CD4-positive, alpha-beta T cell treated with Interleukin-15 for 4 hours (primary cell): ENCODE results near the gene ELMO3.

Experiments used
- DNase-seq: peaks from one replicate; pipeline ENCODE4 v3.0.0-alpha.2; 2020; ENCODE audit warnings: low spot score

The ELMO3 gene

DNA sequence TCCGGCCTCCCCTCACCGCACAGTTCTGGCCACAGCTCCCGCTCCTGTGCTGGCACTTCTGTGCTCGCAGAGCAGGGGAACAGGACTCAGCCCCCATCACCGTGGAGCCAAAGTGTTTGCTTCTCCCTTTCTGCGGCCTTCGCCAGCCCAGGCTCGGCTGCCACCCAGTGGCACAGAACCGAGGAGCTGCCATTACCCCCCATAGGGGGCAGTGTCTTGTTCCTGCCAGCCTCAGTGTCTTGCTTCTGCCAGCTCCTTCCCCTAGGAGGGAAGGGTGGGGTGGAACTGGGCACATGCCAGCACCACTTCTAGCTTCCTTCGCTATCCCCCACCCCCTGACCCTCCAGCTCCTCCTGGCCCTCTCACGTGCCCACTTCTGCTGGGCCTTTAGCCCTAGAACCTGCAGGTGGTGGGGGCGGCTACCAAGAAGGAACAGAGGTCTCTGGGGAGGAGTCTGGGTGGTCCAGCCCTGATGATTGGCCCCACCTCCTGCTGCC is 645 bp upstream of the ELMO3 start:
- peak; percentile 12 for DNase-seq

DNA sequence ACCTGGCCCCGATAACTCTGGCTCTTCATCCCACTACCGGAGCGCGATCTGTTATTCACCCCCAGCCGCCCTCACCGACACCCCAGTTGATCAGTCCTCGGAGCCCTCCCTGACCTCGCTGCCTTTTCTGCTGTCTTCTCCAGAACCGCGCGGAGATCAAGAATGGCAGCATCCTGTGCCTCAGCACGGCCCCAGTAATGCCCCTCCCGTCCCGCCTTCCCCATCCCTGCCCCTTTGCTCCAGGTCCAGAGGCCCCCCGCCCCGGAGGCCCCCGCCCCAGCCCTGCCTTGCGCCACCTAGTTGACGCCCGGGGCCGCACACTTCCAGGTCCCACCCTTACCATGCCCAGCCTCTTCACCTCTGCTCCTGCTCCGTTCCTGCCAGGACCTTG is 872 bp downstream of the ELMO3 start:
- no peak for DNase-seq

DNA sequence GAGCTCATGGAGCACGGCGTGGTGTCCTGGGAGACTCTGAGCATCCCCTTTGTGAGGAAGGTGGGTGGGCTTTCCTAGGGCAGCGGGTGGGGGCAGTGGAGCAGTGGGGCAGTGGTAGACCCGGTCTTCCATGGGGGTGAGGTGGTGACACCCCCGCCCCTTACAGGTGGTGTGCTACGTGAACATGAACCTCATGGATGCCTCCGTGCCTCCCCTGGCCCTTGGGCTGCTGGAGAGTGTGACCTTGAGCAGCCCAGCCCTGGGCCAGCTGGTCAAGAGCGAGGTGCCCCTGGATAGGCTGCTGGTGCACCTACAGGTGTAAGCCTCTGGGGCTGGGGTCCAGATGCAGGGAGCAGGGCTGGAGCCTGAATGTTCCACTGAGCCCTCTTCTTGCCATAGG is 1.6 kb downstream of the ELMO3 start:
- DNase-seq = no peak

DNA sequence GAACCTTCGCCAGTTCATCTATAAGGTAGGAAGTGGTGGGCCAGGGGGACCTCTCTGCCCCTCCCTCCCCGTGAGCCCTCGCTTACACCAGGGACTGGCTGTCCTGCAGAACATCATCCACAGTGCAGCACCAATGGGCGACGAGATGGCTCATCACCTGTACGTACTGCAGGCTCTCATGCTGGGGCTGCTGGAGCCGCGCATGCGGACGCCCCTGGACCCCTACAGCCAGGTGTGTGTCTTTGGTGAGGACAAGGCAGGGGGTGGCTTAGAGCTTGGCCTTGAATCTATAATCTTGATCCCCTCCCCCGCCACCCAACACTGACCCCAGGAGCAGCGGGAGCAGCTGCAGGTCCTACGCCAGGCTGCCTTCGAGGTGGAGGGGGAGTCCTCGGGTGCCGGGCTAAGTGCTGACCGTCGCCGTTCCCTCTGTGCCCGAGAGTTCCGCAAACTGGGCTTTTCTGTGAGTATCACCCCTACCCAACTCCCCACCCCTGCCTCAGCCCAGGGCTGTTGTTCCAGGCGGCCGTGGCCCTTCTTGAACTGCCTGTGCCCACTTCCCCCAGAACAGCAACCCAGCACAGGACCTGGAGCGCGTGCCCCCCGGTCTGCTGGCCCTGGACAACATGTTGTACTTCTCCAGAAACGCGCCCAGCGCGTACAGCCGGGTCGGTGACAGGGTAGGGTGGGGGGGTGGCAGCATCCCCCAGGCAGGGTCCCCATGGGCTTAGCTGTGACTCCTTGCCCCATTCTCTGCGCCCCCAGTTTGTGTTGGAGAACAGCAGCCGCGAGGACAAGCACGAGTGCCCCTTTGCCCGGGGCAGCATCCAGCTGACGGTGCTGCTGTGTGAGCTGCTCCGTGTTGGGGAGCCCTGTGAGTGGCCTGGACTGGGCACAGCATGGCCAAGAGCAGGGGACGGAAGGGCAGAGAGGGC is 2.7 kb downstream of the ELMO3 start:
- no peak for DNase-seq

DNA sequence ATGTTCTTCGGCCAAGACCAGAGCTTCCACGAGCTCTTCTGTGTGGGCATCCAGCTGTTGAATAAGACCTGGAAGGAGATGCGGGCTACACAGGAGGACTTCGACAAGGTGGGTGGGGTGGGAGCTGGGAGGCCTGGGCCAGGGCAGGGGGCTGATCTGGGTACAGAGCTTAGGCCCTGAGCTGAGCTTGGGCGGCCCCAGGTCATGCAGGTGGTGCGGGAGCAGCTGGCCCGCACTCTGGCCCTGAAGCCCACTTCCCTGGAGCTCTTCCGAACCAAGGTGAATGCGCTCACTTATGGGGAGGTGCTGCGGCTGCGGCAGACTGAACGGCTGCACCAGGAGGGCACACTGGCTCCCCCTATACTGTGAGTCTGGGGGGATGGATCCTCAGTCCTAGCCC is 3.5 kb downstream of the ELMO3 start:
- no peak for DNase-seq

DNA sequence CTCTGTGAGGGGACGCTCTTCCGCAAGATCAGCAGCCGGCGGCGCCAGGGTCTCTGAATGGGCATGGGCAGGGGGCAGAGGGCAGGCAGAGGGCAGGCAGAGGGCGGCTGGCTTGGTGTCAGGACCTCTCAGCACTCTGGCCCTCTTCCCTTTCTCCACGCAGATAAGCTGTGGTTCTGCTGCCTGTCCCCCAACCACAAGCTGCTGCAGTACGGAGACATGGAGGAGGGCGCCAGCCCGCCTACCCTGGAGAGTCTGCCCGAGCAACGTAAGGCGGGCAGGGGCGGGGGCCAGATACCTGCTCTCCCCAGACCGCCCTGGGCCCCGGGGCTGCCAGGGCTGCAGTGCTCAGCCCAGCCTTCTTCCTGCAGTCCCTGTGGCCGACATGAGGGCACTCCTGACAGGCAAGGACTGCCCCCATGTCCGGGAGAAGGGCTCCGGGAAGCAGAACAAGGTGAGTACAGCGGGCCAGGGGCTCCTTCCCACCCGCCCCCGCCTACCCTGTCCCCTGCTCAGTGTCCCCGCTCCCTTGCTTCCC is 4.1 kb downstream of the ELMO3 start:
- no peak for DNase-seq

DNA sequence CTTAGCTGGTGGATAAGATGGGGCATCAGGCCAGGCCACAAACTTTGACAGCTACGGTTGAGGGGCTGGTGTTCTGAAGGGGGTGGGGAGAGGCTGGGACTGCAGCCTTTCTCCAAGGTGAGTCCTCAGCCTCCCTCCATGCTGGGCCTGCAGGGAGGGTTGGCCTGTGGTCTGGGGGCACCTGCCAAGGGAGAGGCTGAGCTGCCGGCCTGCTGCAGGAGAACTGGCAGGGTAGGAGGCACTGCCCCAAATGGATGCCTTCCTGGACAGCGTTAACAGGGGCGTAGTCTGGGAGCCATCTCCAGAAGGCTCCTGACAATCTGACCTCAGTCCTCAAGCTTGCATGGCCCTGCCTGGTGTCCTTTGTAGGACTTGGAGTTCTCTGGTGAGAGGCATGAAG is 5.1 kb downstream of the ELMO3 start:
- DNase-seq = no peak

DNA sequence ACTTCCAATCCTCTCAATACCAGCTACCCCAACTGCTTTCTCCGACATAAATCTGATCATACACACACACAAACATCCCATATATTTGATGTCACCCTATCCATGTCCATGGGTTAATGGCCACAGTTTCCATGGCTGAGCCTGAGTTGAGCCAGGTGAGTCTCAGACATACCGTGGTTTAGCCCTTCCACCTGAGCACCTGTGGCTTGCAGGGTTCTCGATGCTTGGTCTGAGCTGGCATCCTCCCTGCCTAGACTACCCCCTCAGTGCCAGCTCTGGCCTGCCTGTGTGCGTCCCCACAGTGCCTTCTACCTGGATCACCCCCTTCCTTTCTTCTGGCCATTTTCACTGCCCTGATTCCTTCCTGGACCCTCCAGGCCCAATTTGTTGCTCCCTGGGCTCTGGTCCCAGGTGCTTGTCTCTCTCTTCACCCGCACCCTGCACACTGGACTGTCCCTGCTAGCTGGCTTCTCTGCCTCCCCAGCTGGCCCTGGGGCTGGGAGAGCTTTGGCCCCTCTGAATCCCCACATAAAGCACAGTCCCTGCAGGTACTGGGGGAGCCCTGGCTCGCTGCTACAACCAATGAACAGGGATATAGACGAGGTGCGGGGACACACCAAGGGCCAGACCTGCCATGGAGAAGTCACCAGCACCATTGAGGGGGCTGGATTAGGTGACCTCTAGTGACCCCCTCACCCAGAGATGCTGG is 7.4 kb downstream of the ELMO3 start:
- no peak for DNase-seq

DNA sequence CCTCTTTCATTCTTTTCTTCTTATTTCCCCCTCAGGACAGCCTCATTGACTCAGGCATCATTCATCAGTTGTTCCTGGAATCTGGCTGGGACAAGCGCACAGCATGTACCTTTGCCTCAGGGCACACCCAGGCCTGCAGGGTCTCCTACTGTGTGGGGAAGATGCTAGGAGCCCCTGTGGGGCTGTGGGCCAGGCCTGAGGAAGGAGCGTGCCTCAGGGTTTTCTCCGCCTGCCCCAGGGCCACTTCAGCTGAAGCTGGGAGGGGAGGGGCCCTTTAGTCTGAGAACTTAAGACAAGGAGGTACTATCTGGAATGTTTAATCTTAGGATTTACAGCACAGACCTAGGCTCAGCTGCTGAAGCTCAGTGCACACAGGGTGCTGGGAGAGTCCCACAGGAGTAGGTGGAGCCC is 7.9 kb downstream of the ELMO3 start:
- DNase-seq = no peak

DNA sequence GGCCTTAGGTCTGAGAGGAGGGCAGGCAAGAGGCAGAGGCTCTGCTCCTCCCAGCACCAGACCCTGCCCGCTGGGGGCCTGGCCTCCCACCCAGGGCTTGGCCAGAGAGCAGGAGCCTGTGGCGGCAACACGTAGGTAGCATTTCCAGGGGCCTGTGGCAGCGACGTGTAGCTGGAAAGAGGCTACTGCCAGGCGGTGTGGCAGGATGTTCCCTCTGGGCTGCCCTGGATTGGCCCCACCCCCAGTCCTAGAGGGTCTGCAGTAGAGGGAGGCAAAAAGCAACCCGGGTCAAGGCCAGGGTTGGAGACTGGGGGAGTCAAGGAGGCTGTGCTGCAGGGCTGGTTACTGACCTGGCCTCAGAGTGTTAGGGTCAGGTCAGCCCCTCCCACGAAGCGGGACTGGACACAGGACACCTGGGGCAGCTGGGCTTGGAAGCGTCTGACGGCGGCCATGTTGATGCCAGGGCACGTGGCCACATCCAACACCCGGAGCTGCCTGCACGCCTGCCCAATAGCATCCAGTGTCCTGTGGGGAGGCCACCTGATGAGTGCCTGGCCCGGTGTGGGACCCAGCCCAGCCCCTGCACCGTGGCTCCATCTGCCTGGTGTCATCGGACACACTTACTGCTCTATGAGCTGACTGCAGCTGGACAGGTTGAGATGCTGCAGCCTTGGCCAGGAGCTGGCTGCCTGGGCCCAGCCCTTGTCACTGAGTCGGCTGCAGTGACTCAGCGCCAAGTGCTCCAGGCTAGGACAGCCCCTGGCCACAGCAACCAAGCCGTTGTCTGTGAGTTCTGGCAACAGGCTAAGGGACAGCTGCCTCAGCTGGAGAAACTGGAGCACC is 8.5 kb downstream of the ELMO3 start:
- DNase-seq = no peak

DNA sequence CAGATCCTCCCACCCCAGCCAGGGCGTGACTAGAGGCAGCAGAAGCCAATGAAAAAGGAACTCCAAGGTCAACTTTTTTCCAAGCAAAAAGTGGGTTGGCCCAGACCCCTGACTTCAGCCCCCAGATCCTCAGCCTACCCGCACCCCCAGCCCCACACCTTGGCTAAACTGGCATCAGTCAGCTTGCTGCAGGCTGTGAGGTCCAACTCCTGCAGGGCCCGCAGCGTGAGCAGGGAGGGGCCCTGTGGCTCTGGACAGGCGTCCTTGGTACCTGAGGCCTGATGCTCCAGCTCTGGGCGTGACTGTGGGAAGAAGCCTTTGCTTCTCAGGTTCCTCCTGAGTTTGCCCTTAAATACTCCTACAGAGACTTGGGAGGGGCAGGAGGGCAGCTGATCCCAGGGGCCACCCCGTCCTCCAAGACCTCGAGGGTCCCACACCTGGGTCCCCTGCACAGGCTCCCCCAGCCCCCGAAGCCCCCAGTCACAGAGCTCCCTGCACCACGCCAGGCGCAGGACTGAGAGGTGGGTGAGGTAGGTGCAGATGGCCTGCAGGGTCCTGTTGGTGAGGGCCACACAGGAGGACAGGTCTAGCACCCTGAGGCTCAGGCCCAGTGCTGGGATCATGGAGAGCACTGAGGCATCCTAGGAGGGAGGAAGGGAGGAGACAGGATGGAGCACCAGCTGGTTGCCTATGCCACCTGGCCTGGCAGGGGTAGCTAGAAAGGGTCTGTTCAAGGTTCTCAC is 9.4 kb downstream of the ELMO3 start:
- DNase-seq = no peak

DNA sequence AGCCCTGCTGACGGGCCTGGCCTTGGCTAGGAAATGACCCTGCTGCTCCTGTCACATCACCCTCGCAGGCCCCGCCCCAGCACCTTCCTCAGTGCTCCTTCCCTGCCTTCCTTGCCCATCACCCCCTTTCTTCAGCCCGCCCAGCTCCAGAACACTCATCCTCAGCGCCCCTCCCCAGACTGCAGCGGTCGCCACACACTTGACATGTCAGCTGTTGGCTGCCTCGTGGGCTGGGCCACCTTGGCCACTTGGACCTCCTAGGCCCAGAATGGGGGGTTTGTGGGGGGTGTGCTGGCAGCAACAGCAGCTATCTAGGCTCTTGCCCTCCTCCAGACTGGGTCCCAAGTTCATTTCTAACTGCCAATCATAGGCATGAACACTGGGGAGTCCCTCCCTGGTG is 10.6 kb downstream of the ELMO3 start:
- no peak for DNase-seq

DNA sequence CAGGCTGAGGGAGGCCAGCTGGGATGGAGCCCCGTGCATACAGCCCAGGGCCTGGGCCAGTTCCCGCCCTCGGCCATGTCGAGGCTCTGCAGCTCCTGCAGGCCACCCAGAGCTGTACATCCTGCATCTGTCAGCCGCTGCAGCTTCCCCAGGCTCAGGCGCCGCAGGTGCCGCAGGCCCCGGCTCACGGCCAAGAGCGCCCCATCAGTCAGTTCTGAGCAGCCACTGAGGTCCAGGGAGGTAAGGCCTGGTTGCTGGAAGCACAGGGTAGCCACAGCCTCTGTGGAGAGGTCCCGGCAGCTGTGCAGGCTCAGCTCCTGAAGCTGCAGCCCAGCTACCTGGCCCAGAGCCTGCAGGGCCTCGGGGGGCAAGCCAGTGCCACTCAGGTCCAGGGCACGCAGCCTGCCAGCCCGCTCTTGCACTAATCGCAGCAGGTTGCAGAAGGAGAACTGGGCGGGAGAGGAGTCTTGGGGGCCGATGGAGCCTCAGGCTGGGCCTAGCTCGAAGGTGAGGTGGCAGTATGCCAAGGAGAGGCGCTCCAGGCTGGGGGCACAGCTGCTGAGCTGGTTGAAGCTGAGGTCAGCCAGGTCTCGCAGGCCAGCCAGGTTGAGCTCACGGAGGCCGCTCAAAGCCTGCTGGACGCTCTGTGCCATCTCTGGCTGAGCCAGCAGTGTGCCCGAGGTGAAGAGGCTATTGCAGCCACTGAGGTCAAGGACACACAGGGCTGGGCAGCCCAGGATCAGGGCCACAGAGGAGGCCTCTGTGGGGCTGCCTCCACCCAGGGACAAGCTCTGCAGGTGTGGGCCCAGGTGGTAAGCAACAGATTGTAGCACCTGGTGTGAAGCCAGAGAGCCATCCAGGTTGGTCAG is 11.4 kb downstream of the ELMO3 start:
- no peak for DNase-seq

DNA sequence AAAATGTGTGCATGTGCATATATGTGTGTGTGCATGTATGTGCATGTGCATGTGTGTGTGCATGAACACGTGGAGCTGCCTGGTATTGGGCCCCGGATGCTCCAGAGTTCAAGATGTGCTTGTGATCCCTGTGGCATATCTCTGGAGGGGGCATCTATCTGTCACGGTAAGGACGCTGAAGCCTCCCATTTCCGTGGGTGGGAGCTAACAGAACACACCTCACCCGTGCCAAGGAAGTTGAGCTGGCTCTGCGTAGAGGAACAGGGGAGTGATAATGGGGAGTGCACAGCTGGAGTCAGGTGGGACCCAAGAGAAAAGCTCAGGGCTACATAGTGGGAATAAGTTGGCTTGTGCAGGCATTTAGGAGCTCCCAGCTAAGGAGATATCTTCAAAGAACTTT is 12.7 kb downstream of the ELMO3 start:
- DNase-seq = no peak

DNA sequence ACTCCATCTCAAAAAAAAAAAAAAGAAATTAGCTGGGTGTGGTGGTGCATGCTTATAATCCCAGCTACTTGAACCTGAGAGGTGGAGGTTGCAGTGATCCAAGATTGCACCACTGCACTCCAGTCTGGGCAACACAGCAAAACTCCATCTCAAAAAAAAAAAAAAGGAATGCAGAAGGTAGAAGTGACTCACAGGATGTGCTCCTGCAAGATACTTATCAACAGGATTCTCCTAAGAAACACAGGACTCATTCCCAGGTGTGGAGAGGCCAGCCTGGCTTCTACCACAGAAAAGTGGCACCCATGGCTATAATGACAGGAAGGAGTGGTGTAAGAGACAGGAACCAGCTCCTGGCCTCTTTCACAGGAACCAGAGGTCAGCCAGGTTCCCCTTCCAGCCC is 13.8 kb downstream of the ELMO3 start:
- no peak for DNase-seq

DNA sequence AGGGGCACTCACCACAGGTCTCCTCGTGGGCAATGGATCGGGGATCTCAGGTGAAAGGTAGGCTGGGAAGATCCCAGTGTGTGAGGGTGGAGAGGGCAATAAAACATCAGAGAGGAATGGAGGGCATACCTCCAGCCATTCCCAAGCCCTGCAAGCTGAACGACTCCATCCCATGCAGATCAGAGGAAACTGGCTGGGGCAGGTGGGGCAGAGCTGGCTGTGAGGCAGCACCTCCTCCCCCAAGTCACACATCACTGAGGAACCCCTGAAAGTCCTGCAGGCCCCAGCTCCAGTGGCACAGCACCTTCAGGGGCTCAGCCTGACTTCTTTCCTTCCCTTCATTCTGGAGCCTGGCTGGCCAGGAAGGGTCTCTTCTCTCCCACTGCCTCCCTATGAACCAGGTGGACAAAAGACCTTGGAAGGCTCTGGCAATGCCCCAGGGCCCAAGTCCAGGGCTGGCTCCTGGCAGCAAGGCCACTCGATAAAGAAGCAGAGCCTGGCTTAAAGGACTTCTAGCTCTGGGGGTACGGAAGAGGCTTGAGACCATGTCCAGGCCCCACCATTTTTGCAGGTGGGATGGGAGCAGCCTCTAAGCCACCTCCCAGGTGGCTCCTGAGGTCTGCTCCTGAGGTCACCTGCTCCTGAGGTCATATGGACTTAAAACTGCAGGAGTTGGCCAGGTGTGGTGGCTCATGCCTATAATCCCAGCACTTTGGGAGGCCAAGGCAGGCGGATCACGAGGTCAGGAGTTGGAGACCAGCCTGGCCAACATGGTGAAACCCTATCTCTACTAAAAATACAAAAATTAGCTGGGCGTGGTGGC is 14.5 kb downstream of the ELMO3 start:
- no peak for DNase-seq

DNA sequence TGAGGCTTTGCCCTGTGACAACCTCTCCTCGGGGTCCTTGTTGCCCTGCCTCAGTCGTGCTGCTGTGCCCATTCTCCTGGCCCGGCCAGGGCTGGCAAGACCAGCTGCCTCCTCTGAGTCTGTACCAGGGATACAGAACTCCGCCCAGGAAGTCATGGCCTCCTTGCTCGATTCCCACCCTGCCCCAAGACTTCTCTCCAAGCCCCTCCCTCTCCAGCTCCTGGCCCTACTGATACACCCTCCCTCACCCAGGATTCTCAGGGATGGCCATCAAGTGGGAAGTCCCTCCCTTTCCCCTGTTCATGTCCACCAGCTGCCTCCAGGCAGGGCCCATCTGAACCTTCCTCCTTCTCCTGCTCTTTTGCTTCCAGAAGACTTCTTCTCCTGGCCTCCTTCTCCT is 16.8 kb downstream of the ELMO3 start:
- no peak for DNase-seq

DNA sequence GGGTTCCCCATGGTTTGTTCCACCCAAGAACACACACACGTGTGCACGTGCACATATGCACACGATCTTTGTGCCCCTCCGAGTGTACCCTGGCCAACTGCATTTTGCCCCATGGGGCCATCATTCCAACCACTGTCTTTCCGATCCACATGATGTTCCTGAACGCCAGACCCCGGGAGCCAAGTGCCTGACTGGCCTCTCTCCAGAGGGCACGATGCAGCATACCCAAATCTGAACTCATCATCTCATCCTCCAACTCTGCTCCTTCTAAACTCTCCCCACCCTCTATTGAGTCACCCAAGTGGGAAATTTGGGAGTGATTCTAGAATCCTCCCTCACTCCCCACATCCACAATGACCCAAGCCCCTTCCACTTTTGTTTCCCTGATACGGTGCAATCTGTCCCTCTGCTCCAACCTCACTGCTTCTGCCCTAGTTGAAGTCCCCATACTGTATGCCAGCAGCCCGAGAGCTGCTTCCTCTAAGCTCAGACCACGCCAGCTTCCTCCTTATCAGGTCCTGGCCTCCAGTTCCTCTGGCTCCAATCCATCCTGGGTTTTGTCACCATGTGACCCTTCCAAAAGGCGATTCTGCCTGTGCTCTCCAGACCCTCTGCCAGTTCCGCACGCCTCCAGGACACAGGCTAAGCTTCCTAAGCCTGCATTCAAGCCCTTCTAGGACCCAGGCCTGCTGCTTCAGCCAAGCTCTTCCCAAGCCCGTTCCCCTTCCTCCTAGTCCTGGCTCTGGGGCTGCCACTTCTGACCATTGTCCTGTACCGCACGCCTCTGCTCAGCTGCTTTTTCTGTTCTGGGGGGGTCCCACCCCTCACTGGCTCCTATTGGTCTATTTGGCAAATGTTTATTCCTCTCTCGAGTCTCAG is 17.9 kb downstream of the ELMO3 start:
- DNase-seq = no peak

DNA sequence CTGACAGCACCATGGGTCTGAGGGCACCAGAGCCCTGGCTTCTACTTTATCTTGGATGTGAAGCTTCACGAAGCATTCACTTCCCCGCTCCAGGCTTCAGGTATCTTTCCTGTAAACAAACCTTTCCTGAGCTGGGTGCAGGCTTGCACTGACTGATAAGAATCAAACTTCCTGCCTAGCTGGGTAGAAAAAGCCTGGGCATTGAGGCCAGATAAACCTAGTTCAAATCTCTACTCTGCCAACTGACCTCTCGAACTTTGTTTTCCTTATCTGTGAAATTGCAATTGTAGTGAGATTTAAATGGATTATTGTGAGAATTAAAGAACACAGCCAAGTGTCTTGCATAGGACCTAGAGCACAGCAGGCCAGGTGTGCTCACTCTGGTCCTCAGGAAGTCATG is 25.1 kb downstream of the ELMO3 start:
- DNase-seq = no peak
